Fibroblast of lung (primary cell): Measurements from ENCODE around the gene KRT2. TPM values are rescaled to one million over a fixed set of nuclear protein-coding genes. Genes with fewer than 3 reads are reported as not detected.

Source experiments
- DNase-seq, 2 donors: peaks; one replicate each; pipeline versions ENCODE4 v3.0.0 to v3.0.0-alpha.2; 2010; ENCODE audit warnings: low read depth in 2 of 2
- H2AFZ ChIP-seq: 2 replicates; pipeline ENCODE4 v1.5.1; 2012; ENCODE audit warnings: low read length, control low read depth, inconsistent platforms
- H3K27ac ChIP-seq: 2 replicates; pipeline ENCODE4 v1.5.1; 2011; ENCODE audit warnings: low read length, control low read depth; ENCODE audit not compliant: insufficient read depth
- H3K27me3 ChIP-seq: 2 replicates; pipeline ENCODE4 v1.5.1; 2011; ENCODE audit warnings: mild to moderate bottlenecking, low read length; ENCODE audit not compliant: control insufficient read depth, insufficient read depth
- H3K36me3 ChIP-seq: 2 replicates; pipeline ENCODE4 v1.5.1; 2011; ENCODE audit warnings: low read length; ENCODE audit not compliant: control insufficient read depth, insufficient read depth
- H3K4me1 ChIP-seq: 2 replicates; pipeline ENCODE4 v1.5.1; 2011; ENCODE audit warnings: low read length; ENCODE audit not compliant: control insufficient read depth, insufficient read depth; ENCODE audit errors: extremely low read depth
- H3K4me2 ChIP-seq: 2 replicates; pipeline ENCODE4 v1.5.1; 2011; ENCODE audit warnings: low read length, control low read depth; ENCODE audit not compliant: insufficient read depth; ENCODE audit errors: extremely low read depth
- H3K4me3 ChIP-seq, 4 experiments: fragments of 200-600 bp in 1 of 4; sonication (generic) in 1 of 4; replicated peaks in 1 of 4; 2 replicates each; pipeline ENCODE4 v1.5.1; 2011 to 2016; ENCODE audit warnings: low read length in 4 of 4, low read depth in 3 of 4, mild to moderate bottlenecking in 3 of 4, control low read depth in 2 of 4, inconsistent platforms in 1 of 4, mixed read lengths in 1 of 4; ENCODE audit not compliant: insufficient read depth in 1 of 4; ENCODE audit errors: control extremely low read depth in 1 of 4
- H3K79me2 ChIP-seq: 2 replicates; pipeline ENCODE4 v1.5.1; 2012; ENCODE audit warnings: mild to moderate bottlenecking, low read length, inconsistent platforms; ENCODE audit not compliant: control insufficient read depth, insufficient read depth
- H3K9ac ChIP-seq: 2 replicates; pipeline ENCODE4 v1.5.1; 2011; ENCODE audit warnings: mild to moderate bottlenecking, low read length, control low read depth; ENCODE audit not compliant: insufficient read depth
- H3K9me3 ChIP-seq: 2 replicates; pipeline ENCODE4 v1.5.1; 2012; ENCODE audit warnings: low read depth, low read length; ENCODE audit not compliant: control insufficient read depth, insufficient read depth
- H4K20me1 ChIP-seq: 2 replicates; pipeline ENCODE4 v1.5.1; 2011; ENCODE audit warnings: low read length; ENCODE audit not compliant: control insufficient read depth, insufficient read depth; ENCODE audit errors: extremely low read depth
- CTCF ChIP-seq, 2 donors: IDR thresholded peaks in 1 of 2; conservative IDR thresholded peaks in 1 of 2; 1 replicate in 1 of 2; 2 replicates in 1 of 2; pipeline ENCODE4 v1.5.1; 2011 to 2012; ENCODE audit warnings: low read length in 2 of 2, control low read depth in 1 of 2, inconsistent platforms in 1 of 2, low read depth in 1 of 2, mild to moderate bottlenecking in 1 of 2
- EZH2 ChIP-seq: IDR thresholded peaks from 2 replicates; pipeline ENCODE4 v1.5.1; 2012; ENCODE audit warnings: low read length, control low read depth, mild to moderate bottlenecking; ENCODE audit errors: missing control alignments
- polyA plus RNA-seq, 2 donors: library from polyadenylated mRNA; depleted of rRNA in 1 of 2; stranded (reverse) in 1 of 2; unstranded in 1 of 2; fragments of >200 nt; gene quantifications; 2 replicates each; pipeline ENCODE4 v1.2.1, GENCODE V29; 2011 to 2012; ENCODE audit warnings: missing spikeins in 1 of 2
- total RNA-seq: library from RNA; depleted of rRNA; stranded (reverse); fragments of >200 nt; gene quantifications from 2 replicates; pipeline ENCODE4 v1.2.1, GENCODE V29; 2014

Gene KRT2
- total and polyA plus RNA-seq, 2 donors (not counting 1 experiment from before 2014, with no cell fraction given), result not detected

DNA sequence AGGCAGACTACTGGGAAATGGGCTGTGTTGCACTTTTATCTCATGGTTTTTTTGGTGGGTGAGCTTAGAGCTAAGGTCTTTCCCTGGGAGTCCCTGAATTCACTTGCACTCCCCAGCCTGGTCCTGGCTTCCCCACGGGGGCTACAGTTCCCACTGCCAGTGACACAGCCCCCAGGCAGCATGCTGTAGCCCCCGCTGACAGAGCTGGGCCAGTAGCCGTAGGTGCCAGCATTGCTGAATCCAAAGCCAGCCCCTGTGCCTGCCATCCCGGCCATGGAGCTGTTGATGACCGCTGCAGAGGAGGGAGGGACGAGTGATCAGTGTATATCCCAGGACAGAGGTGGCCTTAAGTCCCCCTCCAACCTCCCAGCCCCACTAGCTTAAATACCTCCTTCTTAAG is 43.9 kb downstream of the KRT2 start:
- H3K4me2 ChIP-seq, result no peak overlapping the region
- no peak overlapping the region for H3K9ac ChIP-seq
- H3K9me3 ChIP-seq, result no peaks in the 10 kb centered on the region
- no peaks in the 10 kb centered on the region for H3K36me3 ChIP-seq
- no peaks in the 10 kb centered on the region for H4K20me1 ChIP-seq
- H3K4me1 ChIP-seq, result no peaks in the 10 kb centered on the region
- H3K4me3 ChIP-seq, result no peak overlapping the region
- TF ChIP-seq CTCF (conservative IDR thresholded peaks at IDR 0.05 in 1 of 2, IDR thresholded peaks at IDR 0.05 in 1 of 2; ENCODE audit: low read depth in 1 of 2, low read length in 2 of 2) (no peak), EZH2 (no peak)
- peaks cover 3% of the 10 kb centered on the region for H3K27me3 ChIP-seq
- no peak for DNase-seq
- no peaks in the 10 kb centered on the region for H3K79me2 ChIP-seq
- H3K27ac ChIP-seq, result no peak overlapping the region
- H2AFZ ChIP-seq, result no peak overlapping the region

GRCh38 chr12:52607314-52607713 is 44.7 kb downstream of the KRT2 start:
- no peak for DNase-seq
- H3K4me3 ChIP-seq, result no peak overlapping the region
- H3K27ac ChIP-seq, result no peak overlapping the region
- H3K9me3 ChIP-seq, result no peaks in the 10 kb centered on the region
- H3K27me3 ChIP-seq, result peaks cover 3% of the 10 kb centered on the region
- no peaks in the 10 kb centered on the region for H3K79me2 ChIP-seq
- no peak overlapping the region for H3K4me2 ChIP-seq
- no peaks in the 10 kb centered on the region for H3K36me3 ChIP-seq
- TF ChIP-seq EZH2, result no peak
- TF ChIP-seq CTCF (conservative IDR thresholded peaks at IDR 0.05 in 1 of 2, IDR thresholded peaks at IDR 0.05 in 1 of 2; ENCODE audit: low read depth in 1 of 2, low read length in 2 of 2), result no peak
- no peak overlapping the region for H3K9ac ChIP-seq
- H4K20me1 ChIP-seq, result no peaks in the 10 kb centered on the region
- H2AFZ ChIP-seq, result no peak overlapping the region
- H3K4me1 ChIP-seq, result no peaks in the 10 kb centered on the region

DNA sequence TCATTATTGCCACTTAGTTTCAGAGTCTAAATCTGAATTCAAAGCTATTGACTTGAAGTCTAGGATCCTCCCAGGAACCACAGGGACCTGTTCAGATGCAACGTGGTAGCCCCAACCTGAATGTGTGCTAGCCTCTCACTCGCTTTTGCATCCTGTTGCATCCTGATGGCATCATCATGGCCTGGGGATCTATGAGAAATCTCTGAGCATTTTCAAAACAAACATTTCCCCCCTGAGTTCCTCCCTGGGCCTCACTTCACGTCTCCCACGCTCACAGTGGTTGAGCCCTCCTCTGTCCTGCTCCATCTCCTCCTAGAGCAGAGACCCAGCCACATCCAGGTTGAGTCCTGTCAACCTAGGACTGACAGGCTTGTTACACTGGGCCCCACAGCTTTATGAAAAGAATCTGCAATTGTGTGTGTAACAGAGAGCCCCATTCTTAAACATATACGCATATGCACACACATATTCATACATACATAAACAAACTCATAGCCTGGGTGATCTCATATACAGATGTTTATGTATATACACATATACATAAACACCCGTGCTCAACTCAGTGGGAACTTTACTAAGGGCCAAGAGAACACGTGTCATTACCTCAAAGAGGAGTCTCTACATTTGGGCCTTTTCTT is 45.3 kb downstream of the KRT2 start:
- H2AFZ ChIP-seq, result no peak overlapping the region
- H3K36me3 ChIP-seq, result no peaks in the 10 kb centered on the region
- H3K4me1 ChIP-seq, result no peaks in the 10 kb centered on the region
- H3K27me3 ChIP-seq, result peaks cover 5% of the 10 kb centered on the region
- no peak overlapping the region for H3K27ac ChIP-seq
- no peaks in the 10 kb centered on the region for H4K20me1 ChIP-seq
- no peak overlapping the region for H3K4me3 ChIP-seq
- TF ChIP-seq EZH2 (no peak), CTCF (conservative IDR thresholded peaks at IDR 0.05 in 1 of 2, IDR thresholded peaks at IDR 0.05 in 1 of 2; ENCODE audit: low read depth in 1 of 2, low read length in 2 of 2) (no peak)
- no peaks in the 10 kb centered on the region for H3K79me2 ChIP-seq
- H3K9ac ChIP-seq, result no peak overlapping the region
- no peak overlapping the region for H3K4me2 ChIP-seq
- DNase-seq, result no peak
- H3K9me3 ChIP-seq, result no peaks in the 10 kb centered on the region
